CD4-positive, alpha-beta T cell treated with Interleukin-6 for 4 hours (primary cell): ENCODE results near the gene RYR2.
"Not testable (repeated sequence)": the region's sequence is repeated elsewhere in the genome, so short reads cannot be mapped to it uniquely, and the experiment has no call there.

Experiments used
- DNase-seq: peaks from one replicate; pipeline ENCODE4 v3.0.0-alpha.2; 2020; ENCODE audit warnings: mixed read lengths

The RYR2 gene

GRCh38 chr1:237277994-237278393 lies 236.0 kb downstream of the RYR2 start:
- DNase-seq = not testable (repeated sequence)

DNA sequence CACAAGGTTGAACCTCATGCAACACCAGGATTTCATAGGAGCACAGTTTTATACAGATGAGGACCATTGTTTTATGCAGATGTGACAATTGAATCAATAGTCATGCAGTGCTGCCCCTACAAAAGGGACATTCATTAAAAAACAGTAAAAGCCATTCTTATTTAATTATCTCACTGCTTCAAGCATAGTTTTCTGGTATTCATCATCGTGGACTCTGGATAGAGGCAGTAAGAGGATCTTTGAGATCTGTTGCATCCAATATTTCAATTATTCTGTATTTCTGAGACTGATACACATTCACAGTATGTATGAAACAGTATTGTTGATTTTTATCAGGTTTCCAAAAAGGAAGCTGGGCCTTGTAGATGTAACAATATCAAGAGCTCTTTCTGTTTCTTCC lies 237.6 kb downstream of the RYR2 start:
- DNase-seq = no peak

- no peak for DNase-seq
These were observed 239.5 kb downstream of the RYR2 start for GRCh38 chr1:237281481-237281880.

- no peak for DNase-seq
These were observed 240.3 kb downstream of the RYR2 start for GRCh38 chr1:237282208-237282783.

DNA sequence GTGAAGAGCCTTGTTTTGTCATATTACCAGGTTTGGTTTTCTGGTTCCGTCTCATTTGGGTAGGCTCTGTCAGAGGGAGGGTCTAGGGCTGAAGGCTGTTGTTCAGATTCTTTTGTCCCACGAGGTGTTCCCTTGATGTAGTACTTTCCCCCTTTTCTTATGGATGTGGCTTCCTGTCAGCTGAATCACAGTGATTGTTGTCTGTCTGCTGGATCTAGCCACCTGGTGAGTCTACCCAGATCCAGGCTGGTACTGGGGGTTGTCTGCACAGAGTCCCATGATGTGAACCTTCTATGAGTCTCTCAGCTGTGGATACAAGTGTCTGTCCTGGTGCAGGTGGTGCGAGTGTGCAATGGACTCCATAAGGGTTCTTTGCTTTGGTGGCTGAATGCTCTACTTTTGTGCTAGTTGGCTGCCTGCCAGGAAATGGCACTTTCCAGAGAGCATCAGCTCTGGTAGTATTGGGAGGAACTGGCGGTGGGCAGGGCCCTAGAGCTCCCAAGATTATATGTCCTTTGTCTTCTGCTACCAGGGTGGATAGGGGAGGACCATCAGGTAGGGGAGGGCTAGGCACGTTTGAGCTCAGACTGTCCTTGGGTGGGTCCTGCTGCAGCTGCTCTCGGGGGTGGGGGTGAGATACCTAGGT lies 246.0 kb downstream of the RYR2 start:
- DNase-seq = no peak

DNA sequence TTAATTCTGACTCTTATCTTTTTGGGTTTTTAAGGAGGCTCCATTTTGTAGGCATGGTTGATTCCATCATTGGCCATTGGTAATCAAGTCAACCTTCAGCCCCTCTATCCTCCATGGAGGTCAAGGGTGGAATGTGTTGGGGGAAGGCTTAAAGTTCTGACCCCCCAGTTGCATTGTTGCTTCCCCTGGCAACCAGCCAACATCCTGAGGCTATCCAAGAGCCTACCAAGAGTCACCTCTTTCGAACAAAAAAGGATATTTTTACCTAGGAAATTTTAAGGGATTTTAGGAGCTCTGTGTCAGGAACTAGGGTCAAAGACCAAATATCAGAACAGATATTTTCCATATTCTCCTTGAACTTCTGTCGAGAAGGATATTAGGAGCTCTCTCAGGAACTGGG lies 251.8 kb downstream of the RYR2 start:
- DNase-seq = no peak

DNA sequence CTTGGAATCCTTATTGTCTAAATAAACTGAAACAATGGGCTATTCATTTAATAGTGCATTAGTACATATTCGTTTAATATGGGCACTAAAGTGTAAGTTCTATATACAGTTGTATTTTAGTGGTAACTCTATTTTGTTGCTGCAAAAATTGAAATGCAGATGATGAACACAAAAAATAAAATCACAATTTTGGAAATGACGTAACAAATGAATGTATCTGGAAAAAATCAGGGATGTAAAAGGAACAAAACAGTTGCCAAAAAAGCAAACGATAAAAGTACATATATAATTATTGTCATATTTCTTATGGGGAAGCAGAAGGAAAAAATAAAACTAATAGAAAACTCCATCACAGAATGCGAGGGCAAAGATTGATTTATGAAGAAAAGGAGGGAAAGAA lies 254.9 kb downstream of the RYR2 start:
- DNase-seq = no peak

GRCh38 chr1:237300642-237301041 lies 258.7 kb downstream of the RYR2 start:
- no peak for DNase-seq

GRCh38 chr1:237303929-237304328 lies 261.9 kb downstream of the RYR2 start:
- no peak for DNase-seq

DNA sequence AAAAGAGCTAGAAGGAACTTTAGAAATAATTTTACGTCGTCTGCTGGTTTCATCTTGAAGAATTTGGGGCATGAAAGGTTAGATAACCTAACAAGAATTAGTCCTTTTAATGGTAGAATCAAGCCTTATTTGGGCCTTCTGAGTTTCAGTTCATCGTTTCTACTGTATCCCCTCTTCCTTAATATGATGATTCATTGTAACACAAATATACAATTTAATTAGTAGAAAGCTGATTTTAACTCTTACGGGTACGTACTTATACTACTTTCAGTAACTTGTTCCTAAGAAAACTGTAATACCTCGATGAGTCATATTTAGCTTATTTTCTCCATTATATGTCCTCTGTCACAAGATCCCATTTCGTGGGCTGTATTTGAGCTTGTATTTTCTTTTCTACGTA lies 264.7 kb downstream of the RYR2 start:
- no peak for DNase-seq

GRCh38 chr1:237309595-237310118 lies 267.7 kb downstream of the RYR2 start:
- DNase-seq = no peak

DNA sequence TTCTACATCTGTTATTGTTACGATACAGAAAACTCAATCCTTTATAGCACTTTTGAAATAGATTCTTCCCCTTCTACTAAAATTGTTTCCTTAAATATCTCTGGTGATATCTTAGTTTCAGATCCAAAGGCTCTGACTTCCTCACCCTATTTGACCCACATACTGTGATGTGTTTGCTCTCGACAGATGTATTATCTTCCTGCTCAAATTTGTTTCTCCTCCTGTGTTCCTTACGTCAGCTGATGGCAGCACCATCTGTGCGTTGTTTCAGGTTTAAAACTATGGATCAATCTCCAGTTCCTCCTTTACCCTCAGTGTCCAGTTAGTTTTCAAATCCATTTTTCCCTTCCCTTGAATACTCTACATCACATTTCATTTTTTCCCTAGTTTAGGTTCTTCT lies 274.4 kb downstream of the RYR2 start:
- DNase-seq = no peak

- no peak for DNase-seq
These were observed 276.8 kb downstream of the RYR2 start for GRCh38 chr1:237318748-237319147.

- no peak for DNase-seq
These were observed 278.9 kb downstream of the RYR2 start for GRCh38 chr1:237320890-237321289.

DNA sequence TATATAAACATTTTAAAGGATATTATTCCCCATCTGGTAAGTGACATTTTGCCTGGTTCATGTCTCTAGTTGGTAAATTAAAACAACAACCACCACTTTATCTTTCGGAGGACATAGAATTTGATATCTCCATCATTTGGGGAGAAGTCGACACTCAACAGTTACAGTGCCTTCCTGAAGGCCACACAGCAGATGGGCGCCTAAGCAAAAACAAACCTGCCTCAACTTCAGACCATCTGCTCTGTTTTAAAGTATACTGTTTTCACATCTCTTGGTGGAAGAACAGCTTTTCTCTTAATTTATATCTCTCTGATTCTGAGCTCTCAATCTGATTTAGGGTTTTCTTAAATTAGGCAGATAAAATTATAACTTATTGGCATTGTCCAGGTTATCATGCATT lies 282.2 kb downstream of the RYR2 start:
- DNase-seq = no peak

GRCh38 chr1:237327061-237327460 lies 285.1 kb downstream of the RYR2 start:
- no peak for DNase-seq

DNA sequence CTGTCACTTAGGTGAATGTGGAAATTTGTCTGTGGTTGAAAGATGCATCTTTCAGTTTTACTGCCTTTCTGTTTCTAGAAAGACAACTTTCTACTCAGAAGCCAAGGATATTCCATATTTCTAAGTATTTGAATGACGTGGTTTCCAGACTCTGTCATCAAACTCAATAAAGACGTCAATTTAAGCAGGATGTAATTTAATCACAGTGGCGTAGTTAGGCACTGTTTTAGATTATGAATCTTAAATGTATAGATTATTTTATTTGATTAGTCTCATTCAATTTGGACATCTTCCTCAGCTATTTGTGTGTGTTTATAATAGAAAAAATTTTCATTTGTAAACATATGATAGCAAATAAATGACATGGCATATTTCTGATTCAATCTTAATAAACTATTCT lies 298.9 kb downstream of the RYR2 start:
- DNase-seq = no peak

DNA sequence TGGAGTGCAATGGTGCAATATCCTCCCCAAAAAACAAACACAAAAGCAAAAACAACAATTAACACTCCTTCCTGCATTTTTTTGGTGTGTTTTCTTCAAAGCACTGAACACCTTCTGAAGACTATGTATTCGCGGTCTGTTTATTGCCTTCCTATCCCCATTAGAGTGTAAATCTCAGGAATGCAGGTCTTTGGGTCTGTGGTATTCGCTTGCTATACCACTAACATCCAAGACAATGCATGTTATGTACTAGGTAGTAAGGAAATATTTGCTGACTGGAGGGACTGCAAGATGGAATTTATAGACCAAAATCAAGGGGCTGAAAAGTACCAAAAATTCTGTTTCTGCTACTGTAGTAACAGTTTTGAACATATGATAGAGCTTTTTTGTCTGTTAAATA lies 299.4 kb downstream of the RYR2 start:
- no peak for DNase-seq

GRCh38 chr1:237342730-237343129 lies 300.7 kb downstream of the RYR2 start:
- no peak for DNase-seq

DNA sequence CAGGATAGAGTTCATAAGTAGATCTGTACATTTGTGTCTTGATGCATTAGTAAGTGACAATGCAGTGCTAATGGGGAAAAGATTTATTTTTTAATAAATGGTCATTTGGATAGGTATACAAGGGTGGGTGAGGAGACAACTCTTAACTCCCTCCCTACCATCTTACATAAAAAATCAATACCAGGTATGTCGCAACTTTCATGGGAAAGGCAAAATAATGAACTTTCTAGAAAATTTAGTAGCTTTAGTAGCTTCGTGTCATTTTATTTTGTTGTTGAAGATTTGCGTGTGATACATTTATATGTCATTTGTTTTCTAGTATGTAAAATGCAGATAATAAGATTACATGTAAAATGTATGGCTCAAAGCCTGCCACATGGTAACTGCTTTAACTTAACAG lies 310.8 kb downstream of the RYR2 start:
- DNase-seq = no peak

GRCh38 chr1:237353918-237354317 lies 311.9 kb downstream of the RYR2 start:
- DNase-seq = no peak

DNA sequence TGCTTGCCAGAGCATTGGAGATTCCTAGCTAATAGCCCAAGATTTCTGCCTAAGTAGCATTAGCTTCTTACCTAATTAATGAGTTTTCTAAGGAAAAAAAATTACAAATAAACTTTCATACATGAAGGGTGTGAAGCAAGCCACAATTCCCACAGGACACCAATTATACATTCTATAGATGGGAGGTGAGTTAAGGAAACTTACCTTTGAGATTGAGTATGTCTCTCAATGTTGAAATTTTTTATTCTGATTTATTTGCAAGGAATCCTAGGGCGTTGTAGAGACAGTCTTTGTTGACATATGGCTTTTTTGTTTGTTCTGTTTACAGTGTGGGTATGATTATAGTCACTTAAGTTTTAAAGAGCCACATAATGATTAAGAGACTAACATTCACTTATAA lies 313.0 kb downstream of the RYR2 start:
- no peak for DNase-seq

DNA sequence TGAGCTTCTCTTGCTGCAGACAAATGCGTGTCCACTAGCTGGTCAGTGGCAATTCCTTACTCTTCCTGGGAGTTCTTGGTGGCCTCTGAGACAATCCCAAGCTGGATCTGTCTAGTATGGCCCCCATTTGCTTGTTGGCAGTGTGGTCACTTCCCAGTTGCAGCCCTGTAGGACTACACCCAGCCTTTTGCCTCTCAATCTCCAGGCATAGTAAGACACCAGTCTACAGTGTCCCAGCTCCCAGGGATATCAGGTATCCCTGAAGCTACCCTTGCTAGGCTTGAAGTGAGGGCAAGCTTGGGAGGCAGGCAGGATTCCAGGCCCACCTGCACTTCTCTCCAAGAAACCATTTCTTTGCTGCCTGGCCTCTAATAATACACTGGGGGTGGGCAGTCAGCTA lies 316.6 kb downstream of the RYR2 start:
- no peak for DNase-seq

- no peak for DNase-seq
These were observed 325.8 kb downstream of the RYR2 start for GRCh38 chr1:237367758-237368157.

- DNase-seq = not testable (repeated sequence)
These were observed 329.5 kb downstream of the RYR2 start for GRCh38 chr1:237371477-237371876.
